Pulmonary artery endothelial cell (primary cell): Measurements from ENCODE around the gene ARCN1. TPM values are rescaled to one million over a fixed set of nuclear protein-coding genes. Genes with fewer than 3 reads are reported as not detected.

Source experiments
- DNase-seq: peaks from one replicate; pipeline ENCODE4 v3.0.0-alpha.2; 2011; ENCODE audit warnings: low read depth, low spot score
- total RNA-seq: library from RNA; depleted of rRNA; stranded (reverse); fragments of >200 nt; gene quantifications from 2 replicates; pipeline ENCODE4 v1.2.3, GENCODE V29; 2014

Gene ARCN1
- 130 and 149 TPM in 2 replicates for total RNA-seq

GRCh38 chr11:118572061-118572980 lies at the start of gene ARCN1:
ARCN1 (plus strand) TSS chr11:118572409; CDS start chr11:118572548, 139 bp downstream.
- no peak for DNase-seq

- no peak for DNase-seq
Observed at GRCh38 chr11:118522571-118523072, 49.6 kb upstream of the ARCN1 start.

- no peak for DNase-seq
Observed at GRCh38 chr11:118524356-118524755, 47.9 kb upstream of the ARCN1 start.

GRCh38 chr11:118524757-118525470 lies 47.3 kb upstream of the ARCN1 start:
- DNase-seq, result no peak

GRCh38 chr11:118526688-118527087 lies 45.5 kb upstream of the ARCN1 start:
- DNase-seq, result no peak

GRCh38 chr11:118527109-118527508 lies 45.1 kb upstream of the ARCN1 start, which contains the start of gene TTC36:
TTC36 (plus strand) TSS chr11:118527474; CDS start chr11:118527495, 21 bp downstream.
- DNase-seq, result no peak

GRCh38 chr11:118528511-118528910 lies 43.7 kb upstream of the ARCN1 start:
- DNase-seq, result no peak

- DNase-seq, result no peak
Observed at GRCh38 chr11:118529584-118530175, 42.5 kb upstream of the ARCN1 start.

GRCh38 chr11:118530180-118530682 lies 42.0 kb upstream of the ARCN1 start:
- no peak for DNase-seq

- DNase-seq, result no peak
Observed at GRCh38 chr11:118530683-118531596, 41.3 kb upstream of the ARCN1 start, which contains the start of gene TMEM25. TMEM25 (plus strand) TSS chr11:118531192; CDS start chr11:118531802, 610 bp downstream.

GRCh38 chr11:118531597-118532084 lies 40.6 kb upstream of the ARCN1 start:
- no peak for DNase-seq

- no peak for DNase-seq
Observed at GRCh38 chr11:118532091-118532490, 40.1 kb upstream of the ARCN1 start.

GRCh38 chr11:118532852-118533768 lies 39.1 kb upstream of the ARCN1 start:
- DNase-seq, result no peak

GRCh38 chr11:118533769-118534729 lies 38.2 kb upstream of the ARCN1 start:
- DNase-seq, result no peak

GRCh38 chr11:118535261-118535660 lies 36.9 kb upstream of the ARCN1 start:
- no peak for DNase-seq

- DNase-seq, result no peak
Observed at GRCh38 chr11:118536726-118537125, 35.5 kb upstream of the ARCN1 start.

- DNase-seq, result no peak
Observed at GRCh38 chr11:118537409-118537980, 34.7 kb upstream of the ARCN1 start.
